Stomach (tissue), 4 donors: ENCODE results near the gene PGM2.

Experiments used
- CTCF ChIP-seq, 7 experiments: fragments of 450-650 bp in 4 of 7; fragments of 200-600 bp in 3 of 7; sonication (generic) in 3 of 7; IDR thresholded peaks; one replicate each; pipeline ENCODE4 v1.5.1; 2016 to 2019; ENCODE audit warnings: antibody characterized with exemption in 7 of 7, control low read depth in 2 of 7, mild to moderate bottlenecking in 1 of 7
- EP300 ChIP-seq: sonication (generic); formaldehyde crosslinking; IDR thresholded peaks from one replicate; pipeline ENCODE4 v1.6.1; 2017; ENCODE audit warnings: antibody characterized with exemption
- POLR2A ChIP-seq, 4 donors: fragments of 450-650 bp; IDR thresholded peaks; one replicate each; pipeline ENCODE4 v1.6.1; 2016; ENCODE audit warnings: antibody characterized with exemption in 4 of 4, control low read depth in 2 of 4, mild to moderate bottlenecking in 1 of 4, moderate library complexity in 1 of 4

GRCh38 chr4:37904824-37905223 is 78.3 kb downstream of the PGM2 start:
- TF ChIP-seq CTCF (IDR thresholded peaks at IDR 0.05) (no peak), POLR2A (IDR thresholded peaks at IDR 0.05) (no peak), EP300 (no peak)
